AG04450 (cell line): ENCODE results near the gene PALM. TPM values are rescaled to one million over a fixed set of nuclear protein-coding genes. Genes with fewer than 3 reads are reported as not detected.
"Not testable (repeated sequence)": the region's sequence is repeated elsewhere in the genome, so short reads cannot be mapped to it uniquely, and the experiment has no call there.

Source experiments
- CTCF ChIA-PET: fragments of 300-600, 350-600 bp; formaldehyde crosslinking; extraction: SDS; loops from one replicate; lab custom pipeline; 2022; ENCODE audit warnings: antibody characterized with exemption, inconsistent platforms; lab: Charles Lee
- POLR2A ChIA-PET: fragments of 350-600 bp; formaldehyde crosslinking; extraction: SDS; loops from one replicate; lab custom pipeline; 2021; ENCODE audit warnings: antibody characterized with exemption, inconsistent platforms; lab: Yijun Ruan, JAX
- DNase-seq: peaks from one replicate; pipeline ENCODE4 v3.0.0-alpha.2; 2011; ENCODE audit warnings: low read depth, low spot score
- H3K27ac ChIP-seq: one replicate; pipeline ENCODE4 v1.5.1; 2012; ENCODE audit warnings: low read depth, low read length, control low read depth
- H3K27me3 ChIP-seq: one replicate; pipeline ENCODE4 v1.6.0; 2012; ENCODE audit warnings: low read length; ENCODE audit not compliant: control insufficient read depth, insufficient read depth
- H3K4me3 ChIP-seq: 2 replicates; pipeline ENCODE4 v1.5.1; 2011; ENCODE audit warnings: mild to moderate bottlenecking, low read depth, low read length, control low read depth
- H3K9me3 ChIP-seq: 2 replicates; pipeline ENCODE4 v1.5.1; 2012; ENCODE audit warnings: low read length; ENCODE audit not compliant: control insufficient read depth, insufficient read depth
- CTCF ChIP-seq: IDR thresholded peaks from 2 replicates; pipeline ENCODE4 v1.5.1; 2011; ENCODE audit warnings: low read depth, low read length, control low read depth, inconsistent platforms
- polyA plus RNA-seq: library from polyadenylated mRNA; depleted of rRNA; stranded (reverse); fragments of >200 nt; gene quantifications from 2 replicates; pipeline ENCODE4 v1.2.3, GENCODE V29; 2011

PALM gene
- polyA plus RNA-seq, 1 experiment = 1.8 TPM

GRCh38 chr19:723714-724113, 15.0 kb downstream of the PALM start:
- POLR2A ChIA-PET = no interaction called here
- CTCF ChIA-PET = no interaction called here

GRCh38 chr19:725461-726089, 16.8 kb downstream of the PALM start:
- CTCF ChIA-PET = no interaction called here
- no peak for DNase-seq
- peaks cover 4% of the 10 kb centered on the region for H3K27me3 ChIP-seq
- no peak overlapping the region for H3K27ac ChIP-seq
- no peak for TF ChIP-seq CTCF
- H3K4me3 ChIP-seq = no peak overlapping the region
- H3K9me3 ChIP-seq = peaks cover 4% of the 10 kb centered on the region; the same call in 1 of the 2 replicates
- POLR2A ChIA-PET = no interaction called here

More at GRCh38 chr19:723714-724113, 15.0 kb downstream of the PALM start:
- Histone ChIP-seq H3K4me3 (no peak overlapping the region), H3K27me3 (peaks cover 12% of the 10 kb centered on the region), H3K27ac (no peak overlapping the region), H3K9me3 (peaks cover 7% of the 10 kb centered on the region; the same call in 1 of the 2 replicates)
- no peak for DNase-seq
- no peak for TF ChIP-seq CTCF

- no peak for TF ChIP-seq CTCF
- Histone ChIP-seq H3K4me3 (no peak overlapping the region), H3K27ac (no peak overlapping the region), H3K9me3 (peaks cover 4% of the 10 kb centered on the region; the same call in 1 of the 2 replicates), H3K27me3 (no peaks in the 10 kb centered on the region)
- ChIA-PET CTCF (interaction anchor here (0.6 kb wide), 1 partner anchor 24 kb away, joined by 4 read pairs; no protein-coding TSS in a partner anchor), POLR2A (no interaction called here)
- DNase-seq = no peak
These were observed 18.5 kb downstream of the PALM start for GRCh38 chr19:726993-727956.

- H3K27ac ChIP-seq = no peak overlapping the region
- ChIA-PET POLR2A (no interaction called here), CTCF (interaction anchor here (0.6 kb wide), 1 partner anchor 24 kb away, joined by 4 read pairs; no protein-coding TSS in a partner anchor)
- H3K27me3 ChIP-seq = no peaks in the 10 kb centered on the region
- H3K4me3 ChIP-seq = no peak overlapping the region
- no peak for TF ChIP-seq CTCF
- no peak for DNase-seq
- H3K9me3 ChIP-seq = peaks cover 4% of the 10 kb centered on the region; the same call in 1 of the 2 replicates
These were observed 19.3 kb downstream of the PALM start for GRCh38 chr19:728011-728410.

GRCh38 chr19:729564-729963, 20.8 kb downstream of the PALM start:
- DNase-seq, POLR2A ChIA-PET, H3K9me3 ChIP-seq, H3K4me3 ChIP-seq, CTCF ChIA-PET, H3K27ac ChIP-seq, H3K27me3 ChIP-seq: not testable (repeated sequence)
